ENCODE measurements around the gene ZBTB43. TPM values are rescaled to one million over a fixed set of nuclear protein-coding genes. Genes with fewer than 3 reads are reported as not detected.

Gene ZBTB43
- total RNA-seq, 1 experiment from 2014 or later: 13.8 TPM

DNA sequence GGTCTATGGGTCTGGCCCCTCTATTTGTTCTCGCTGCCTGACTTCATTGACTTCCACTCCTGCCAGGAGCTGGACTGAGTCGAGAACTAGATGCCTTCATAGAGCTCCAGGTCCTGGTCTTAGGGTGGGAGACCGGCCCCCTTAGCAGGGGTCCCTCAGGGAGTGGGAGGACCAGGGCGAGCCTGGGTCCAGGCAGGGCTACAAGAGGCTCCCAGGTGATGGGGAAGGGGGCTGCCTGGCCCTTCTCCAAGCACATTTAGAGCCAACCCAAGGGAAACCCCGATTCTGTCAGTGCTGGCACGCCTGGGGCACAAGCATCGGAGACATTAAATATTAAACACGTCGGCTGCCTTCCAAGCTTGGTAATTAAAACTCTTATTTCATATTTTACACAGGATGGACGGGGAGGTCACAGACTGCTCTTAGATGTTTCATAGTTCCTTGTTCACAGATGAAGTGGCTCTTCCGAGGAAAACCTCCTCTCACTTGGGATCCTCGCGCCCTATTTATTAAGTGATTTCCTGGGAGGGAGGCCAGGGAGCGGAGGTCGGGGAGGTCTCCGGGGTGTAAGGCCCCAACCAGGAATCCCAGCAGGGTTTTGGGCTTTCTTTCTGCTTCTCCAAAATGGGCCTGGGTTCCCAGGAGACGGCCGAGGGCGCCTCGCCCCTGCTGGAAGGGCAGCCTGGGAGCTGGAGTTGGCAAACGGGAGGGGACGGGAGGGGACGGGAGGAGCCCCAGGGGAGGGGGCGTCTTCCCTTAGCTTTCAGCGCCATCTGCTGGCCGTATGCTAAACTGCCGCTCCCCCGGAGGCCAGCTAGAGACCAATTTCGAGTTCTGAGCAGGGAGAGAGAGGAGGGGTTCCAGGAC lies 23.4 kb upstream of the ZBTB43 start:
- Histone ChIP-seq H3K4me3 (ENCODE audit: low read depth, low read length, poor library complexity, severe bottlenecking) (peak overlapping the region; percentile 36), H3K9me3 (ENCODE audit: low read depth, low read length, poor library complexity, severe bottlenecking) (no peaks in the 10 kb centered on the region), H3K27me3 (replicated peaks; ENCODE audit: insufficient read depth, low read depth, low read length, poor library complexity) (no peaks in the 10 kb centered on the region), H3K27ac (ENCODE audit: low read depth, low read length, poor library complexity, severe bottlenecking) (no peak overlapping the region), H3K36me3 (ENCODE audit: insufficient read depth, low read length, poor library complexity, severe bottlenecking) (no peaks in the 10 kb centered on the region), H3K4me1 (ENCODE audit: insufficient read depth, low read length, poor library complexity, severe bottlenecking) (peaks cover 6% of the 10 kb centered on the region)
- CTCF ChIA-PET: interaction anchor here (0.5 to 2.8 kb wide), 17 partner anchors 8 to 1397 kb away, joined by 3 to 102 read pairs (median 5); no protein-coding TSS in a partner anchor
- no TSS peak for BruUV-seq (replicated peaks)
- POLR2A ChIA-PET (ENCODE audit: low non-redundant PET): no interaction called here
- intact Hi-C loops (cut with micrococcal nuclease; ENCODE audit: unreplicated experiment): loop anchor here (1.0 to 5.0 kb wide), 4 partner anchors 76 to 282 kb away; no protein-coding TSS in a partner anchor
- DNase-seq (ENCODE audit: low spot score): peak; percentile 91
- TF ChIP-seq EZH2 (IDR thresholded peaks at IDR 0.05; ENCODE audit: borderline replicate concordance, low read depth, low read length, poor library complexity, severe bottlenecking): no peak
- TF ChIP-seq, protein P1, sequence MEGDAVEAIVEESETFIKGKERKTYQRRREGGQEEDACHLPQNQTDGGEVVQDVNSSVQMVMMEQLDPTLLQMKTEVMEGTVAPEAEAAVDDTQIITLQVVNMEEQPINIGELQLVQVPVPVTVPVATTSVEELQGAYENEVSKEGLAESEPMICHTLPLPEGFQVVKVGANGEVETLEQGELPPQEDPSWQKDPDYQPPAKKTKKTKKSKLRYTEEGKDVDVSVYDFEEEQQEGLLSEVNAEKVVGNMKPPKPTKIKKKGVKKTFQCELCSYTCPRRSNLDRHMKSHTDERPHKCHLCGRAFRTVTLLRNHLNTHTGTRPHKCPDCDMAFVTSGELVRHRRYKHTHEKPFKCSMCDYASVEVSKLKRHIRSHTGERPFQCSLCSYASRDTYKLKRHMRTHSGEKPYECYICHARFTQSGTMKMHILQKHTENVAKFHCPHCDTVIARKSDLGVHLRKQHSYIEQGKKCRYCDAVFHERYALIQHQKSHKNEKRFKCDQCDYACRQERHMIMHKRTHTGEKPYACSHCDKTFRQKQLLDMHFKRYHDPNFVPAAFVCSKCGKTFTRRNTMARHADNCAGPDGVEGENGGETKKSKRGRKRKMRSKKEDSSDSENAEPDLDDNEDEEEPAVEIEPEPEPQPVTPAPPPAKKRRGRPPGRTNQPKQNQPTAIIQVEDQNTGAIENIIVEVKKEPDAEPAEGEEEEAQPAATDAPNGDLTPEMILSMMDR (conservative IDR thresholded peaks at IDR 0.05; ENCODE audit: low read depth, low read length): peak; percentile 94

DNA sequence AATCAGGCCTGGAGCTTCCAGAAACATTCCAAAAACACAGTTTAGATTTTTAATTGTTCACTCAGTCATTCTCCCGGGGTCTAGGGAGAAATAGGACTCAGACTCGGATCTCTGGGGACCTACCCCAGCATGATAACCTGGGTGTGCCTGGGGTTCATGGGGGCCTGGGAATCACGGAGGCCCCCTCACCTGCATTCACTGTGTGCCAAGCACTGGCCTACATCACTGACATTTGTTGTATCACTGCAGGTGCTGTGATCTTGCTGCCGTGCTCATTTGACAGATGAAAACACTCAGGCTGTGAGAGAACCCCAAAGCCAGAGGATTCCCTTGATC lies 22.8 kb upstream of the ZBTB43 start:
- no TSS peak for BruUV-seq (replicated peaks)
- H3K36me3 ChIP-seq (ENCODE audit: insufficient read depth, low read length, poor library complexity, severe bottlenecking): no peaks in the 10 kb centered on the region
- H3K9me3 ChIP-seq (ENCODE audit: low read depth, low read length, poor library complexity, severe bottlenecking): no peaks in the 10 kb centered on the region
- ChIA-PET POLR2A (ENCODE audit: low non-redundant PET) (no interaction called here), CTCF (interaction anchor here (0.5 to 2.8 kb wide), 8 partner anchors 9 to 1397 kb away, joined by 3 to 102 read pairs (median 7); no protein-coding TSS in a partner anchor)
- peaks cover 6% of the 10 kb centered on the region for H3K4me1 ChIP-seq (ENCODE audit: insufficient read depth, low read length, poor library complexity, severe bottlenecking)
- H3K27me3 ChIP-seq (replicated peaks; ENCODE audit: insufficient read depth, low read depth, low read length, poor library complexity): peaks cover under 1% of the 10 kb centered on the region
- no peak overlapping the region for H3K27ac ChIP-seq (ENCODE audit: low read depth, low read length, poor library complexity, severe bottlenecking)
- no peak for DNase-seq (ENCODE audit: low spot score)
- intact Hi-C loops (cut with micrococcal nuclease; ENCODE audit: unreplicated experiment): loop anchor here (5.0 kb wide), 1 partner anchor 225 kb away; no protein-coding TSS in a partner anchor
- TF ChIP-seq EZH2 (IDR thresholded peaks at IDR 0.05; ENCODE audit: borderline replicate concordance, low read depth, low read length, poor library complexity, severe bottlenecking): no peak
- TF ChIP-seq, protein P1 (conservative IDR thresholded peaks at IDR 0.05; ENCODE audit: low read depth, low read length): no peak
- no peak overlapping the region for H3K4me3 ChIP-seq (ENCODE audit: low read depth, low read length, poor library complexity, severe bottlenecking)

DNA sequence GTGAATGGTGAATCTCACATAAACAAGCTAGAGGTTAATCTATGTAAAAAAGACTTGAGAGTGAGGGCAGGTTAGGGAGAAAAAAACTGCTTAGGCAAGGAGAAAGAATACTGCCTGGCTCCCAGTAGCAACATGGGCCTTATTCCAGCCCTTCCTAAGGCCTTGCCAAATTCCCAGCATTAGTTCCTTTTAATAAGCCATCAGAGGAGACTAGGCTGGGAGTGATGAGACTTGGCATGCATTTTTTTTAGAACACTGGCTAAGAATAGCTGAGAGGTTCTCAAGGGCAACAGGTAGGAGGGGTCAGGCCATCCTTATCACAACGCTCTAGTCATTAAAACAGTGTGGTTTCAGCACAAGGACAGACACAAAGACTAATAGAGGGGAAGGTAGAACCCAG lies 20.9 kb upstream of the ZBTB43 start:
- ChIA-PET POLR2A (ENCODE audit: low non-redundant PET) (no interaction called here), CTCF (interaction anchor here (0.9 kb wide), 1 partner anchor 79 kb away, joined by 3 read pairs; no protein-coding TSS in a partner anchor)
- no peak overlapping the region for H3K4me3 ChIP-seq (ENCODE audit: low read depth, low read length, poor library complexity, severe bottlenecking)
- TF ChIP-seq, protein P1 (conservative IDR thresholded peaks at IDR 0.05; ENCODE audit: low read depth, low read length): no peak
- TF ChIP-seq EZH2 (IDR thresholded peaks at IDR 0.05; ENCODE audit: borderline replicate concordance, low read depth, low read length, poor library complexity, severe bottlenecking): no peak
- DNase-seq (ENCODE audit: low spot score): no peak
- no peak overlapping the region for H3K27ac ChIP-seq (ENCODE audit: low read depth, low read length, poor library complexity, severe bottlenecking)
- H3K9me3 ChIP-seq (ENCODE audit: low read depth, low read length, poor library complexity, severe bottlenecking): no peaks in the 10 kb centered on the region
- no peaks in the 10 kb centered on the region for H3K36me3 ChIP-seq (ENCODE audit: insufficient read depth, low read length, poor library complexity, severe bottlenecking)
- peaks cover 4% of the 10 kb centered on the region for H3K27me3 ChIP-seq (replicated peaks; ENCODE audit: insufficient read depth, low read depth, low read length, poor library complexity)
- H3K4me1 ChIP-seq (ENCODE audit: insufficient read depth, low read length, poor library complexity, severe bottlenecking): peaks cover 6% of the 10 kb centered on the region
- intact Hi-C loops (cut with micrococcal nuclease; ENCODE audit: unreplicated experiment): loop anchor here (5.0 kb wide), 1 partner anchor 227 kb away; no protein-coding TSS in a partner anchor
- BruUV-seq (replicated peaks): no TSS peak

Data from A673 (cell line).